ENCODE data around the gene ARHGAP20. TPM values are rescaled to one million over a fixed set of nuclear protein-coding genes. Genes with fewer than 3 reads are reported as not detected.

Gene ARHGAP20
- total RNA-seq, 4 donors from 2014 or later = 5.1 to 9.4 (median 6.9) TPM

DNA sequence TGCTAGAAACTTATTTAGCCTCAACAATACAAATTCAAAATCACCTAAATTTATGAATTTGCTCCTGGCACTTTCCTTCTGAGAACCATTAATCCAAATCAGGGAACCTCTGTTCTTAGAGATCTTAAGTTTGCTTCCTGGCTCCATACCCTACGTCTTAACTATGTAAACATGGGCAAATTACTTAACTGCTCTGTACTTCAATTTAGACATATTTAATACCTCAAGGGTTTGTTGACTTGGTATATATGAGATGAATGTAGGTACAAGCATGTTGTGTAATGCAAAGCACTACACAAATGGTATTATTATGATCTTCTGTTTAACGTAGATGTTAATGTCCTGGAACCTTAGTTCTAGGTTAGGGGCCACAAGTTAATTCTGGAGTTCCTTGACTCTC is 22.6 kb upstream of the ARHGAP20 start:
- Histone ChIP-seq H3K4me3 (no peak overlapping the region), H3K27ac (replicated peaks in 1 of 4) (no peak overlapping the region), H3K36me3 (no peaks in the 10 kb centered on the region), H3K27me3 (no peaks in the 10 kb centered on the region), H3K4me1 (no peaks in the 10 kb centered on the region), H3K9me3 (no peaks in the 10 kb centered on the region)
- WGBS = 81% methylated on average over 2 of the region's 2 CpGs
- DNase-seq (ENCODE audit: extremely low spot score) = no peak
- TF ChIP-seq POLR2A (IDR thresholded peaks at IDR 0.05; ENCODE audit: low read depth) = no peak
- TF ChIP-seq, protein P1, sequence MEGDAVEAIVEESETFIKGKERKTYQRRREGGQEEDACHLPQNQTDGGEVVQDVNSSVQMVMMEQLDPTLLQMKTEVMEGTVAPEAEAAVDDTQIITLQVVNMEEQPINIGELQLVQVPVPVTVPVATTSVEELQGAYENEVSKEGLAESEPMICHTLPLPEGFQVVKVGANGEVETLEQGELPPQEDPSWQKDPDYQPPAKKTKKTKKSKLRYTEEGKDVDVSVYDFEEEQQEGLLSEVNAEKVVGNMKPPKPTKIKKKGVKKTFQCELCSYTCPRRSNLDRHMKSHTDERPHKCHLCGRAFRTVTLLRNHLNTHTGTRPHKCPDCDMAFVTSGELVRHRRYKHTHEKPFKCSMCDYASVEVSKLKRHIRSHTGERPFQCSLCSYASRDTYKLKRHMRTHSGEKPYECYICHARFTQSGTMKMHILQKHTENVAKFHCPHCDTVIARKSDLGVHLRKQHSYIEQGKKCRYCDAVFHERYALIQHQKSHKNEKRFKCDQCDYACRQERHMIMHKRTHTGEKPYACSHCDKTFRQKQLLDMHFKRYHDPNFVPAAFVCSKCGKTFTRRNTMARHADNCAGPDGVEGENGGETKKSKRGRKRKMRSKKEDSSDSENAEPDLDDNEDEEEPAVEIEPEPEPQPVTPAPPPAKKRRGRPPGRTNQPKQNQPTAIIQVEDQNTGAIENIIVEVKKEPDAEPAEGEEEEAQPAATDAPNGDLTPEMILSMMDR (IDR thresholded peaks at IDR 0.05) = no peak
- TF ChIP-seq POLR2AphosphoS5 (IDR thresholded peaks at IDR 0.05) = no peak
- no peak for TF ChIP-seq EP300 (IDR thresholded peaks at IDR 0.05)
- intact Hi-C loops (cut with DNase I) = no loop called here

DNA sequence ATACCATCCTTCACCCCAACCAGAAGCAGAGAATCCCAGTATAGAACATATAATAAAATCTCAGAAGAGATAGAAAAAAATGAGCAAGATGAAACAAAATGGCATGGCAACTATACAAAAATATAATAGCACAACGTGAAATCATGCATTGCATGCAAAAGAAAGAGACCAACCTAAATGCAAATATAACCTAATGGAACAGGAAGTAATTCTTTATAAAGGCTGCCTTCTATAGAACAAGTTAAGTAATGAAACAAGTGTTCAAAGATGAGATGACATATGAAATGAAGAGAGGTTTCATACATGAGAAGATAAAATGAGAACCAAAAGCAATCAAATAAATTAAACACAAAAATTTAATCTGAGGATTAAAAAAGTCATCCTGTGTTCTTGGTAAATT is 18.5 kb upstream of the ARHGAP20 start:
- TF ChIP-seq, protein P1 (IDR thresholded peaks at IDR 0.05) = no peak
- TF ChIP-seq EP300 (IDR thresholded peaks at IDR 0.05) = no peak
- TF ChIP-seq POLR2A (IDR thresholded peaks at IDR 0.05; ENCODE audit: low read depth) = no peak
- TF ChIP-seq POLR2AphosphoS5 (IDR thresholded peaks at IDR 0.05) = no peak
- WGBS = 80% methylated on average over 1 of the region's 1 CpG
- H3K9me3 ChIP-seq = peaks cover 0 to 5% (median 2%) of the 10 kb centered on the region in 4 donors
- no peaks in the 10 kb centered on the region for H3K4me1 ChIP-seq
- no peaks in the 10 kb centered on the region for H3K27me3 ChIP-seq
- H3K27ac ChIP-seq (replicated peaks in 1 of 4) = no peak overlapping the region
- H3K36me3 ChIP-seq = no peaks in the 10 kb centered on the region
- no peak overlapping the region for H3K4me3 ChIP-seq
- intact Hi-C loops (cut with DNase I) = no loop called here
- DNase-seq (ENCODE audit: extremely low spot score) = no peak

DNA sequence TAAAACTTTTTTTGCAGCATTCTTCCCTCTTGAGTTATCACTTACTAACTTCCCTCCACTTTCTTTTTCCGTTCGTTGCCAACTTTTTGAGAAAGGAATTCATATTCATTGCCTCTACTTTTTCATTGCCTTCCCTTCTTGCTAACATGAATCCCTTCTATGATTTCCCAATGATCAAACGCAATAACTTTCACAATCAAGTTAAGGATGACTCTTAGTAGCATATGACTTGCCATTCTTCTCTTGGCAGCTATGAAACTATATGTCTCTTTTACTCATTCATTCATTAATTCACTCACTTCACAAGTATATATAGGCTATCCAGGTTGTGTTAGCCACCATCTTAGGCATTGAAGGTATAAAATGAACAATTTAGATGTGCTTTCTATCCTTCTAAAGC is 16.6 kb upstream of the ARHGAP20 start:
- no peak for TF ChIP-seq POLR2AphosphoS5 (IDR thresholded peaks at IDR 0.05)
- no peak for TF ChIP-seq POLR2A (IDR thresholded peaks at IDR 0.05; ENCODE audit: low read depth)
- no peak for TF ChIP-seq EP300 (IDR thresholded peaks at IDR 0.05)
- TF ChIP-seq, protein P1 (IDR thresholded peaks at IDR 0.05) = no peak
- H3K4me1 ChIP-seq = no peaks in the 10 kb centered on the region
- H3K27ac ChIP-seq (replicated peaks in 1 of 4) = no peak overlapping the region
- no peaks in the 10 kb centered on the region for H3K27me3 ChIP-seq
- no peak for DNase-seq (ENCODE audit: extremely low spot score)
- peaks cover 0 to 5% (median 2%) of the 10 kb centered on the region in 4 donors for H3K9me3 ChIP-seq
- WGBS = 88% methylated on average over 3 of the region's 3 CpGs
- H3K4me3 ChIP-seq = no peak overlapping the region
- H3K36me3 ChIP-seq = no peaks in the 10 kb centered on the region
- intact Hi-C loops (cut with DNase I) = no loop called here

DNA sequence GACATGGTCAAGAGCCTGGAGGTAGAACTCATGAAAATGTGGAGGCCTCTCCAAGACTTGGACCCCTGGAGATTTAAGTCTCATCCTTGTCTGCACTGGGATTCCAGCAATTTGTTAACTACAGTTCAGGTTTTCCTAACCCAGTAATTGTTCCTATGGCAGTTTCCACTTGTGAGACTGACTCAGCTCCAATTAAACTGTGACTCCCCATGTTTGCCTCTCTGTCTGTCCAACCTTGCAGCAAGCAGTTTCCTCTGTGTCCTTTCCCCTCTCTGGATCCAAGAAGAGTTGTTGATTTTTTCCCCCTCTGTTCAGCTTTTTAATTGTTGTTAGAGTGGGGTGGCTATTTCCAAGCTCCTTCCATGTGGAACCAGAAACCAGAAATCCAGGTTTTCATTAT is 16.2 kb upstream of the ARHGAP20 start:
- no peaks in the 10 kb centered on the region for H3K36me3 ChIP-seq
- no peak for DNase-seq (ENCODE audit: extremely low spot score)
- TF ChIP-seq EP300 (IDR thresholded peaks at IDR 0.05) (no peak), POLR2A (IDR thresholded peaks at IDR 0.05; ENCODE audit: low read depth) (no peak), POLR2AphosphoS5 (IDR thresholded peaks at IDR 0.05) (no peak)
- TF ChIP-seq, protein P1 (IDR thresholded peaks at IDR 0.05) = no peak
- no peak overlapping the region for H3K4me3 ChIP-seq
- H3K4me1 ChIP-seq = no peaks in the 10 kb centered on the region
- no peaks in the 10 kb centered on the region for H3K27me3 ChIP-seq
- intact Hi-C loops (cut with DNase I) = no loop called here
- H3K9me3 ChIP-seq = peaks cover 0 to 5% (median 2%) of the 10 kb centered on the region in 4 donors
- no peak overlapping the region for H3K27ac ChIP-seq (replicated peaks in 1 of 4)

DNA sequence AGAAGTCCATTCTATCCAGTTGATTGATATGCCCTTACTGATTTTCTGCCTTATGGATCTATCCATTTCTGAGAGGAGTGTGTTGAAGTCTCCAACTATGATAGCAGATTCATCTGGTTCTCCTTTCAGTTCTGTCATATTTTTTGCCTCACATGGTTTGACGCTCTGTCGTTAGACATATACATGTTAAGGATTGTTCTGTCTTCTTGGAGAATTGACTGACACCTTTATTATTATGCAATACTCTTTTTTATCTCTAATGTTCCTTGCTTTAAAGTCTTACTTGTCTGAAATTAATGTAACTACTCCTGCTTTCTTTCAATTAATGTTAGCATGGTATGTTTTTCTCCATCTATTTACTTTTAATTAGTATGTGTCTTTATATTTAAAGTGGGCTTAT is 12.1 kb upstream of the ARHGAP20 start:
- TF ChIP-seq POLR2A (IDR thresholded peaks at IDR 0.05; ENCODE audit: low read depth) (no peak), EP300 (IDR thresholded peaks at IDR 0.05) (no peak), POLR2AphosphoS5 (IDR thresholded peaks at IDR 0.05) (no peak)
- TF ChIP-seq, protein P1 (IDR thresholded peaks at IDR 0.05) = no peak
- H3K4me1 ChIP-seq = no peaks in the 10 kb centered on the region
- intact Hi-C loops (cut with DNase I) = no loop called here
- DNase-seq (ENCODE audit: extremely low spot score) = no peak
- no peaks in the 10 kb centered on the region for H3K36me3 ChIP-seq
- no peak overlapping the region for H3K4me3 ChIP-seq
- WGBS = 88% methylated on average over 2 of the region's 2 CpGs
- H3K27me3 ChIP-seq = no peaks in the 10 kb centered on the region
- peaks cover 0 to 5% (median 2%) of the 10 kb centered on the region in 4 donors for H3K9me3 ChIP-seq
- H3K27ac ChIP-seq (replicated peaks in 1 of 4) = no peak overlapping the region

Data from esophagus muscularis mucosa (tissue), 4 donors.